ENCODE data around the gene ATP2A3. TPM values are rescaled to one million over a fixed set of nuclear protein-coding genes. Genes with fewer than 3 reads are reported as not detected.

Gene ATP2A3
- polyA plus RNA-seq, 1 donor from 2014 or later: not detected

- Histone ChIP-seq H2AFZ (ENCODE audit: low read depth, low read length) (no peak overlapping the region), H3K36me3 (ENCODE audit: insufficient read depth, low read length) (no peaks in the 10 kb centered on the region), H3K27ac (ENCODE audit: low read length) (no peak overlapping the region), H3K9me3 (ENCODE audit: low read length) (no peaks in the 10 kb centered on the region), H3K9me2 (ENCODE audit: insufficient read depth, low read length) (no peaks in the 10 kb centered on the region), H3F3A (ENCODE audit: insufficient read depth, low read length, poor library complexity, severe bottlenecking) (no peaks in the 10 kb centered on the region), H3K27me3 (ENCODE audit: insufficient read depth, low read depth, low read length) (no peaks in the 10 kb centered on the region), H4K20me1 (ENCODE audit: insufficient read depth) (no peaks in the 10 kb centered on the region), H3K4me2 (ENCODE audit: low read length) (no peak overlapping the region), H3K4me3 (ENCODE audit: low read length) (no peak overlapping the region), H3K79me2 (replicated peaks; ENCODE audit: insufficient read depth, low read length) (no peaks in the 10 kb centered on the region), H3K9ac (ENCODE audit: low read length) (no peak overlapping the region)
- TF ChIP-seq EZH2 (IDR thresholded peaks at IDR 0.05; ENCODE audit: borderline replicate concordance, insufficient read depth, low read length, poor library complexity, severe bottlenecking) (no peak), RAD21 (conservative IDR thresholded peaks at IDR 0.05) (no peak), TAF1 (IDR thresholded peaks at IDR 0.05; ENCODE audit: low read depth) (no peak), REST (IDR thresholded peaks at IDR 0.05; ENCODE audit: borderline replicate concordance) (no peak), CTCF (IDR thresholded peaks at IDR 0.05; ENCODE audit: poor library complexity, severe bottlenecking) (no peak), EP300 (conservative IDR thresholded peaks at IDR 0.05; ENCODE audit: poor library complexity, severe bottlenecking) (no peak), MXI1 (conservative IDR thresholded peaks at IDR 0.05; ENCODE audit: poor library complexity, severe bottlenecking) (no peak), POLR2AphosphoS5 (IDR thresholded peaks at IDR 0.05) (no peak), SMC3 (conservative IDR thresholded peaks at IDR 0.05; ENCODE audit: poor library complexity) (no peak)
Measured at GRCh38 chr17:3887394-3887793, 76.8 kb downstream of the ATP2A3 start.

- no peaks in the 10 kb centered on the region for H3K9me2 ChIP-seq (ENCODE audit: insufficient read depth, low read length)
- no peaks in the 10 kb centered on the region for H3K36me3 ChIP-seq (ENCODE audit: insufficient read depth, low read length)
- TF ChIP-seq MXI1 (conservative IDR thresholded peaks at IDR 0.05; ENCODE audit: poor library complexity, severe bottlenecking): no peak
- H3K27ac ChIP-seq (ENCODE audit: low read length): no peak overlapping the region
- no peaks in the 10 kb centered on the region for H4K20me1 ChIP-seq (ENCODE audit: insufficient read depth)
- no peak overlapping the region for H3K4me3 ChIP-seq (ENCODE audit: low read length)
- H3K79me2 ChIP-seq (replicated peaks; ENCODE audit: insufficient read depth, low read length): no peaks in the 10 kb centered on the region
- H3F3A ChIP-seq (ENCODE audit: insufficient read depth, low read length, poor library complexity, severe bottlenecking): no peaks in the 10 kb centered on the region
- no peaks in the 10 kb centered on the region for H3K9me3 ChIP-seq (ENCODE audit: low read length)
- H3K4me2 ChIP-seq (ENCODE audit: low read length): no peak overlapping the region
- H3K27me3 ChIP-seq (ENCODE audit: insufficient read depth, low read depth, low read length): no peaks in the 10 kb centered on the region
- H2AFZ ChIP-seq (ENCODE audit: low read depth, low read length): no peak overlapping the region
- H3K9ac ChIP-seq (ENCODE audit: low read length): no peak overlapping the region
Measured at GRCh38 chr17:3886776-3887175, 77.5 kb downstream of the ATP2A3 start.

GRCh38 chr17:3885970-3886369 is 78.3 kb downstream of the ATP2A3 start:
- no peaks in the 10 kb centered on the region for H3K79me2 ChIP-seq (replicated peaks; ENCODE audit: insufficient read depth, low read length)
- H3K9me3 ChIP-seq (ENCODE audit: low read length): no peaks in the 10 kb centered on the region
- no peaks in the 10 kb centered on the region for H3K27me3 ChIP-seq (ENCODE audit: insufficient read depth, low read depth, low read length)
- TF ChIP-seq POLR2AphosphoS5 (IDR thresholded peaks at IDR 0.05): no peak
- no peak for TF ChIP-seq CTCF (IDR thresholded peaks at IDR 0.05; ENCODE audit: poor library complexity, severe bottlenecking)
- TF ChIP-seq SMC3 (conservative IDR thresholded peaks at IDR 0.05; ENCODE audit: poor library complexity): no peak
- TF ChIP-seq TAF1 (IDR thresholded peaks at IDR 0.05; ENCODE audit: low read depth): no peak
- no peak for TF ChIP-seq RAD21 (conservative IDR thresholded peaks at IDR 0.05)
- TF ChIP-seq REST (IDR thresholded peaks at IDR 0.05; ENCODE audit: borderline replicate concordance): no peak
- no peak for TF ChIP-seq EP300 (conservative IDR thresholded peaks at IDR 0.05; ENCODE audit: poor library complexity, severe bottlenecking)
- no peak for TF ChIP-seq EZH2 (IDR thresholded peaks at IDR 0.05; ENCODE audit: borderline replicate concordance, insufficient read depth, low read length, poor library complexity, severe bottlenecking)
- H3F3A ChIP-seq (ENCODE audit: insufficient read depth, low read length, poor library complexity, severe bottlenecking): no peaks in the 10 kb centered on the region
- H3K4me3 ChIP-seq (ENCODE audit: low read length): no peak overlapping the region
- no peak overlapping the region for H3K9ac ChIP-seq (ENCODE audit: low read length)
- H4K20me1 ChIP-seq (ENCODE audit: insufficient read depth): no peaks in the 10 kb centered on the region
- no peaks in the 10 kb centered on the region for H3K36me3 ChIP-seq (ENCODE audit: insufficient read depth, low read length)
- H3K27ac ChIP-seq (ENCODE audit: low read length): no peak overlapping the region
- no peak overlapping the region for H2AFZ ChIP-seq (ENCODE audit: low read depth, low read length)
- no peaks in the 10 kb centered on the region for H3K9me2 ChIP-seq (ENCODE audit: insufficient read depth, low read length)
- no peak overlapping the region for H3K4me2 ChIP-seq (ENCODE audit: low read length)

Data from neural cell (in vitro differentiated cells).